ENCODE results near the gene STXBP1. TPM values are rescaled to one million over a fixed set of nuclear protein-coding genes. Genes with fewer than 3 reads are reported as not detected.

The STXBP1 gene
- total RNA-seq = 29.8 and 42.1 TPM in 2 replicates

GRCh38 chr9:127611899-127612790, at the start of gene STXBP1:
TSS of gene STXBP1 (plus strand) at chr9:127612277. CDS start at chr9:127612404, 127 bp downstream.

GRCh38 chr9:127706836-127707241, 94.8 kb downstream of the STXBP1 start, which contains the start of gene CFAP157:
TSS of gene CFAP157 (plus strand) at chr9:127706988. CDS start at chr9:127707032, 44 bp downstream.

GRCh38 chr9:127715470-127716337, 103.6 kb downstream of the STXBP1 start, which contains the start of the genes PTRH1 and TTC16:
TSS of gene PTRH1 (minus strand) at chr9:127715663. CDS start at chr9:127715639, 24 bp downstream.
TSS of gene TTC16 (plus strand) at chr9:127716079. CDS start at chr9:127716146, 67 bp downstream.

GRCh38 chr9:127734747-127735529, 122.9 kb downstream of the STXBP1 start, which contains the start of gene TOR2A:
TSS of gene TOR2A (minus strand) at chr9:127735294. CDS start at chr9:127735270, 24 bp downstream.

Other genes starting within 250 kb of the STXBP1 start
- 5.6 and 7.6 TPM in 2 replicates for gene SLC2A8, start 215.1 kb upstream of the STXBP1 start, total RNA-seq
- gene ZNF79, start 187.9 kb upstream of the STXBP1 start, total RNA-seq = 11.6 and 14.9 TPM in 2 replicates
- gene RPL12, start 160.9 kb upstream of the STXBP1 start, total RNA-seq = 1,014 and 1,341 TPM in 2 replicates
- gene LRSAM1, start 160.8 kb upstream of the STXBP1 start, total RNA-seq = 16.4 and 17.4 TPM in 2 replicates
- gene CFAP157, start 94.7 kb downstream of the STXBP1 start, total RNA-seq = under 0.01 and 0.14 TPM in 2 replicates
- gene PTRH1, start 103.4 kb downstream of the STXBP1 start, total RNA-seq = 21.0 and 24.7 TPM in 2 replicates
- not detected in 2 replicates for gene TTC16, start 103.8 kb downstream of the STXBP1 start, total RNA-seq
- gene TOR2A, start 123.0 kb downstream of the STXBP1 start, total RNA-seq = 9.2 and 10.1 TPM in 2 replicates
- 39.9 and 61.7 TPM in 2 replicates for gene SH2D3C, start 166.4 kb downstream of the STXBP1 start, total RNA-seq
- gene CDK9, start 173.8 kb downstream of the STXBP1 start, total RNA-seq = 77.0 and 88.0 TPM in 2 replicates
- 102 and 107 TPM in 2 replicates for gene FPGS, start 190.6 kb downstream of the STXBP1 start, total RNA-seq
- gene ENG, start 242.4 kb downstream of the STXBP1 start, total RNA-seq = 145 and 215 TPM in 2 replicates